ENCODE results near the gene GIMAP5. TPM values are rescaled to one million over a fixed set of nuclear protein-coding genes. Genes with fewer than 3 reads are reported as not detected.

Gene GIMAP5
- total RNA-seq, 1 donor from 2014 or later: 89.3 TPM

- H3K9me3 ChIP-seq: no peaks in the 10 kb centered on the region
- H3K4me1 ChIP-seq: no peaks in the 10 kb centered on the region
- no peaks in the 10 kb centered on the region for H3K27me3 ChIP-seq
- TF ChIP-seq, protein P1, sequence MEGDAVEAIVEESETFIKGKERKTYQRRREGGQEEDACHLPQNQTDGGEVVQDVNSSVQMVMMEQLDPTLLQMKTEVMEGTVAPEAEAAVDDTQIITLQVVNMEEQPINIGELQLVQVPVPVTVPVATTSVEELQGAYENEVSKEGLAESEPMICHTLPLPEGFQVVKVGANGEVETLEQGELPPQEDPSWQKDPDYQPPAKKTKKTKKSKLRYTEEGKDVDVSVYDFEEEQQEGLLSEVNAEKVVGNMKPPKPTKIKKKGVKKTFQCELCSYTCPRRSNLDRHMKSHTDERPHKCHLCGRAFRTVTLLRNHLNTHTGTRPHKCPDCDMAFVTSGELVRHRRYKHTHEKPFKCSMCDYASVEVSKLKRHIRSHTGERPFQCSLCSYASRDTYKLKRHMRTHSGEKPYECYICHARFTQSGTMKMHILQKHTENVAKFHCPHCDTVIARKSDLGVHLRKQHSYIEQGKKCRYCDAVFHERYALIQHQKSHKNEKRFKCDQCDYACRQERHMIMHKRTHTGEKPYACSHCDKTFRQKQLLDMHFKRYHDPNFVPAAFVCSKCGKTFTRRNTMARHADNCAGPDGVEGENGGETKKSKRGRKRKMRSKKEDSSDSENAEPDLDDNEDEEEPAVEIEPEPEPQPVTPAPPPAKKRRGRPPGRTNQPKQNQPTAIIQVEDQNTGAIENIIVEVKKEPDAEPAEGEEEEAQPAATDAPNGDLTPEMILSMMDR (IDR thresholded peaks at IDR 0.05): no peak
- H3K36me3 ChIP-seq: no peaks in the 10 kb centered on the region
- DNase-seq (ENCODE audit: low spot score in 2 of 2): no peak
- H3K4me3 ChIP-seq: no peak overlapping the region
- H3K27ac ChIP-seq: no peak overlapping the region
- intact Hi-C loops (cut with DNase I): no loop called here
Measured at GRCh38 chr7:150780292-150780691, 43.1 kb downstream of the GIMAP5 start.

GRCh38 chr7:150781103-150781502 is 43.9 kb downstream of the GIMAP5 start:
- H3K27me3 ChIP-seq: no peaks in the 10 kb centered on the region
- no peaks in the 10 kb centered on the region for H3K9me3 ChIP-seq
- TF ChIP-seq, protein P1 (IDR thresholded peaks at IDR 0.05): no peak
- no peak overlapping the region for H3K27ac ChIP-seq
- no peaks in the 10 kb centered on the region for H3K4me1 ChIP-seq
- H3K36me3 ChIP-seq: no peaks in the 10 kb centered on the region
- no peak overlapping the region for H3K4me3 ChIP-seq
- intact Hi-C loops (cut with DNase I): no loop called here
- no peak for DNase-seq (ENCODE audit: low spot score in 2 of 2)

DNA sequence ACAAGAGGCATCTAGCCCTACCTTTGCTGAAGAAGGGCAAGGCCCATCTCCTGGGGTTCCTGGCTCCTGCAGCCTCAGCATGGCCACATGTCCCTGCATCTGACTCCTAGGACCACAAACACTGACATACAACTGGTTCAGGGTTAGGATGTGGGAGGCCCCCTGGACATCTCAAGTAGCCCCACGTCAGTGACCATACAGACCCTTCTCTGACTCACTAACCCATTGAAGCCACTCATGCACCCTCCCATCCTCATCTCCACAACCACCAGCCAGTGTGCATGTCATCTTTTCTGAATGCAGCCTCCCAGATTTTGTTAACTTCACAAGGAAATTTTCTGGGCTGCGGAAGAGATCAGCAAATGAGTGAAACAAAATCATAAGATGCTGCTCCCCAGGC is 44.7 kb downstream of the GIMAP5 start:
- Histone ChIP-seq H3K9me3 (no peaks in the 10 kb centered on the region), H3K36me3 (no peaks in the 10 kb centered on the region), H3K4me3 (no peak overlapping the region), H3K4me1 (no peaks in the 10 kb centered on the region), H3K27me3 (no peaks in the 10 kb centered on the region), H3K27ac (no peak overlapping the region)
- intact Hi-C loops (cut with DNase I): no loop called here
- DNase-seq (ENCODE audit: low spot score in 2 of 2): no peak
- TF ChIP-seq, protein P1 (IDR thresholded peaks at IDR 0.05): no peak

DNA sequence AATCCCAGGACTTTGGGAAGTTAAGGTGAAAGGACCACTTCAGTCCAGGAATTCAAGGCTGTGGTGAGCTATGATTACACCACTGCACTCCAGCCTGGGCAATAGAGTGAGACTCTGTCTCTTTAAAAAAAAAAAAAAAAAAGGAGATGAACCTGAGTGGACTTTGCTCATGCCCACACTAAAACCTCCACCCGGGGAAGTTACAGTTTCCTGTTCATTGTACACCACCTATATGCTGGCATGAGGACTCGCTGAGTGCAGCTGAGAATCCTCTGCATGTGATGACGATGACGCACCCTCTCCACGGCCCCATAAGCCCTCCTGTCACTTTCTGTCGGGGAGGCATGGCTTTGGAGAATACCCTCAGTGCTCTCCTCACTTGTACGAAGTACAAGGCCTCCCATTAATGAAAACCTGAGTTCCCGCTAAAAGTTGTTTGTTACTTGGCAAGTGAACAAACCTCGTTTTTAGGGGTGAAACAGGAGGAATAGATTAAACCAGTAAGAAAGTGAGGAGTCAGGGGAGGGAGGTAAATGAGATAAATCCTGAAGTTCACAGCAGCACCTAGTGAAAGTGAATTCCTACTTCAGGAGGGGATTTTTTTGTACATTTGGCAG is 47.0 kb downstream of the GIMAP5 start:
- no peaks in the 10 kb centered on the region for H3K9me3 ChIP-seq
- H3K27me3 ChIP-seq: no peaks in the 10 kb centered on the region
- H3K4me1 ChIP-seq: no peaks in the 10 kb centered on the region
- no peak overlapping the region for H3K4me3 ChIP-seq
- TF ChIP-seq, protein P1 (IDR thresholded peaks at IDR 0.05): no peak
- intact Hi-C loops (cut with DNase I): no loop called here
- DNase-seq (ENCODE audit: low spot score in 2 of 2): no peak
- no peaks in the 10 kb centered on the region for H3K36me3 ChIP-seq
- no peak overlapping the region for H3K27ac ChIP-seq

DNA sequence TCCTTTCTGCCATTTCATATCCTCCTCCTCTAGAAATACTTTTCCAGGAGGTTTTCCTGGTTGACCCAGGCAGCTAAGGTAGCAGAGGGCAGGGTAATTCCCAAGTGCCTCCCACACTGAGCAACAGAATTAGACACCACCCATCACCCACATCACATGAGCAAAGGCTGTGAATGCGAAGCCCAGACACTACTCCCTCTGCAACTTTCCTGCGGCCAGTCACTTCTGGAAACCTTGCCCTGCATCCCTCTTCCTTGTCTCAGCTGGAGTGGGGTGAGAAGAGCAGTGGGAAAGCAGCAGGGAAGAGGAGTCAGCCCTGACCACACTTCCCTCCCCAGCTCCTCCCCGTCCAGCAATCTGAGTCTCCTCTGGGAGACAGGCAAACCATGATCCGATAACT is 47.7 kb downstream of the GIMAP5 start:
- no peaks in the 10 kb centered on the region for H3K9me3 ChIP-seq
- H3K27ac ChIP-seq: peak overlapping the region in 1 of 2 donors; percentile 16
- H3K4me3 ChIP-seq: no peak overlapping the region
- H3K36me3 ChIP-seq: no peaks in the 10 kb centered on the region
- H3K27me3 ChIP-seq: no peaks in the 10 kb centered on the region
- no peaks in the 10 kb centered on the region for H3K4me1 ChIP-seq
- TF ChIP-seq, protein P1 (IDR thresholded peaks at IDR 0.05): no peak
- intact Hi-C loops (cut with DNase I): no loop called here
- DNase-seq (ENCODE audit: low spot score in 2 of 2): no peak

Measured in ascending aorta (tissue), 2 donors.